Upper lobe of right lung (tissue), 1 donor: ENCODE measurements around the gene DPYD. TPM values are rescaled to one million over a fixed set of nuclear protein-coding genes. Genes with fewer than 3 reads are reported as not detected.

ENCODE experiments used
- ATAC-seq: fragments of 200-7000 bp; cut with Tn5 transposase; one replicate; pipeline ENCODE4 v1.9.1; 2020; ENCODE audit warnings: mild to moderate bottlenecking, moderate library complexity
- DNase-seq: peaks from one replicate; pipeline ENCODE4 v3.0.0-alpha.2; 2020
- H3K27ac ChIP-seq: fragments of 200-600 bp; one replicate; pipeline ENCODE4 v1.8.0; 2022
- H3K27me3 ChIP-seq: fragments of 200-600 bp; one replicate; pipeline ENCODE4 v1.8.0; 2022; ENCODE audit warnings: mild to moderate bottlenecking
- H3K36me3 ChIP-seq: fragments of 200-600 bp; one replicate; pipeline ENCODE4 v1.8.0; 2022
- H3K4me1 ChIP-seq: fragments of 200-600 bp; one replicate; pipeline ENCODE4 v1.8.0; 2022
- H3K4me3 ChIP-seq: fragments of 200-600 bp; one replicate; pipeline ENCODE4 v1.8.0; 2022; ENCODE audit warnings: mild to moderate bottlenecking
- H3K9me3 ChIP-seq: fragments of 200-600 bp; one replicate; pipeline ENCODE4 v1.8.0; 2022
- CTCF ChIP-seq: fragments of 200-600 bp; IDR thresholded peaks from one replicate; pipeline ENCODE4 v1.8.0; 2022; ENCODE audit warnings: antibody characterized with exemption
- intact Hi-C: fragments of 100-400 bp; cut with DNase I; formaldehyde crosslinking; loops from one replicate; pipeline ENCODE4 v1.11.0; 2022
- total RNA-seq: library from RNA; stranded (reverse); fragmentation: NEBNext Ultra II Directional; extraction: Animal tissue kit (Norgen Biotek cat#: 25700); gene quantifications from one replicate; pipeline ENCODE4 v1.2.1, GENCODE V29; 2021
- donor health status: DM: no; HTN: yes; CAD: no; lungs with severe emphysema.

Gene DPYD
- total RNA-seq, 1 donor from 2014 or later, result 82.7 TPM

- DNase-seq, result no peak
- H3K27ac ChIP-seq, result no peak overlapping the region
- ATAC-seq, result no peak
- H3K27me3 ChIP-seq, result no peaks in the 10 kb centered on the region
- H3K4me3 ChIP-seq, result no peak overlapping the region
- H3K4me1 ChIP-seq, result no peaks in the 10 kb centered on the region
- peaks cover 21% of the 10 kb centered on the region for H3K36me3 ChIP-seq
- no peaks in the 10 kb centered on the region for H3K9me3 ChIP-seq
- intact Hi-C loops, result no loop called here
- no peak for TF ChIP-seq CTCF
Observed at GRCh38 chr1:97693601-97694000, 227.2 kb downstream of the DPYD start.

- Histone ChIP-seq H3K27me3 (no peaks in the 10 kb centered on the region), H3K27ac (no peak overlapping the region), H3K36me3 (peaks cover 19% of the 10 kb centered on the region), H3K9me3 (no peaks in the 10 kb centered on the region), H3K4me1 (no peaks in the 10 kb centered on the region), H3K4me3 (no peak overlapping the region)
- intact Hi-C loops, result no loop called here
- ATAC-seq (no peak), DNase-seq (no peak)
- no peak for TF ChIP-seq CTCF
Observed at GRCh38 chr1:97691325-97691724, 229.5 kb downstream of the DPYD start.

DNA sequence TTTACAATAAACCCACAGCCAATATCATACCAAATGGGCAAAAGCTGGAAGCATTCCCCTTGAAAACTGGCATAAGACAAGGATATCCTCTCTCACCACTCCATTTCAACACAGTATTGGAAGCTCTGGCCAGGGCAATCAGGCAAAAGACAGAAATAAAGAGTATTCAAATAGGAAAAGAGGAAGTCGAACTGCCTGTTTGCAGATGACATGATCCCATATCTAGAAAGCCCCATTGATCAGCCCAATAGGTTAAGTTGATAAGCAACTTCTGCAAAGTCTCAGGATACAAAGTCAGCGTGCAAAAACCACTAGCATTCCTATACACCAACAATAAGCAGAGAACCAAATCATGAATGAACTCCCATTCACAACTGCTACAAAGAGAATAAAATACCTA lies 235.5 kb downstream of the DPYD start:
- H3K27me3 ChIP-seq, result no peaks in the 10 kb centered on the region
- H3K4me3 ChIP-seq, result no peak overlapping the region
- no peaks in the 10 kb centered on the region for H3K9me3 ChIP-seq
- no peak for TF ChIP-seq CTCF
- intact Hi-C loops, result no loop called here
- peaks cover 3% of the 10 kb centered on the region for H3K36me3 ChIP-seq
- H3K27ac ChIP-seq, result no peak overlapping the region
- ATAC-seq (no peak), DNase-seq (no peak)
- H3K4me1 ChIP-seq, result no peaks in the 10 kb centered on the region

DNA sequence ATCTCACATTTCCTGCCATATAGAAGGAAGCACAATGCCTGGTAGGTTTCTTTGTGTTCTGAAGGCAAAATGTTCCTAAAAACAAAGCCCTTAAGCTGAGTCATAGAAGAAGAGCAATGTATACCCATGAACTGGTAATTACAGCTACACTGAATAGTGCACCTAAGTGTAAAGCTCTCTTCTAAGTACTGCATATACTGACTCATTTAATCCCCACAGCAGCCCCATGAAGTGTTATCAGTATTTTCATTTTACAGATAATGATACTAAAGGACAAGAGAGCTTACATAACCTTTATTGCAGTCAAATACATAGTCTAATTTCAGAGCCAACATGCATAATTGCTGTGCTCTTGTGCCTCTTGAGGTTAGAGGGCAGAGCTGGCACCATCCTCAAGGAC lies 239.9 kb downstream of the DPYD start:
- Histone ChIP-seq H3K9me3 (no peaks in the 10 kb centered on the region), H3K27ac (no peak overlapping the region), H3K4me3 (no peak overlapping the region), H3K27me3 (no peaks in the 10 kb centered on the region), H3K4me1 (no peaks in the 10 kb centered on the region), H3K36me3 (peaks cover 16% of the 10 kb centered on the region)
- ATAC-seq (no peak), DNase-seq (no peak)
- intact Hi-C loops, result no loop called here
- TF ChIP-seq CTCF, result no peak

GRCh38 chr1:97680470-97680869 lies 240.4 kb downstream of the DPYD start:
- ATAC-seq, result no peak
- no peak for TF ChIP-seq CTCF
- Histone ChIP-seq H3K27ac (no peak overlapping the region), H3K4me1 (no peaks in the 10 kb centered on the region), H3K27me3 (no peaks in the 10 kb centered on the region), H3K36me3 (peaks cover 16% of the 10 kb centered on the region), H3K4me3 (no peak overlapping the region), H3K9me3 (no peaks in the 10 kb centered on the region)
- intact Hi-C loops, result no loop called here
- DNase-seq, result no peak

- H3K9me3 ChIP-seq, result no peaks in the 10 kb centered on the region
- intact Hi-C loops, result no loop called here
- H3K4me3 ChIP-seq, result no peak overlapping the region
- TF ChIP-seq CTCF, result no peak
- peaks cover 16% of the 10 kb centered on the region for H3K36me3 ChIP-seq
- H3K27me3 ChIP-seq, result no peaks in the 10 kb centered on the region
- ATAC-seq (no peak), DNase-seq (no peak)
- H3K27ac ChIP-seq, result no peak overlapping the region
- no peaks in the 10 kb centered on the region for H3K4me1 ChIP-seq
Observed at GRCh38 chr1:97677702-97678101, 243.1 kb downstream of the DPYD start.
